ENCODE data around the gene CANT1. TPM values are rescaled to one million over a fixed set of nuclear protein-coding genes. Genes with fewer than 3 reads are reported as not detected.

Gene CANT1
- total and polyA plus RNA-seq, 9 of the 15 experiments (the other 6 are each of a cell fraction or from before 2014, with no cell fraction given) = 2.7 to 66.4 (median 22.5) TPM

GRCh38 chr17:79009397-79010303 lies at the start of gene CANT1 (continued):
- TF ChIP-seq E4F1 (CRISPR knock-in tag; IDR thresholded peaks at IDR 0.05; ENCODE audit: borderline replicate concordance) (no peak), HINFP (tag; conservative IDR thresholded peaks at IDR 0.05; ENCODE audit: low read depth) (no peak), HSF4 (CRISPR knock-in tag; IDR thresholded peaks at IDR 0.05; ENCODE audit: borderline replicate concordance) (no peak), LCOR (CRISPR knock-in tag; IDR thresholded peaks at IDR 0.05) (0 out of 2 replicates have a peak, but pooled peaks have one; percentile 52), TFAP4 (CRISPR knock-in tag; IDR thresholded peaks at IDR 0.05; ENCODE audit: borderline replicate concordance) (peak; percentile 17; the same call in 1 of the 2 replicates), ZNF407 (IDR thresholded peaks at IDR 0.05; ENCODE audit: low read depth) (no peak), ZNF347 (CRISPR knock-in tag; IDR thresholded peaks at IDR 0.05; ENCODE audit: low read depth) (no peak), CTCFL (IDR thresholded peaks at IDR 0.05; ENCODE audit: borderline replicate concordance, insufficient read depth, low read depth, low read length, poor library complexity, severe bottlenecking) (no peak), ARHGAP35 (IDR thresholded peaks at IDR 0.05; ENCODE audit: partially characterized antibody) (no peak)
